Hepatocyte (in vitro differentiated cells): ENCODE results near the gene WHRN. TPM values are rescaled to one million over a fixed set of nuclear protein-coding genes. Genes with fewer than 3 reads are reported as not detected.

Source experiments
- DNase-seq: peaks from one replicate; pipeline ENCODE4 v3.0.0-alpha.2; 2016; ENCODE audit warnings: low spot score
- H2AFZ ChIP-seq: fragments of 200-600 bp; sonication (generic); 2 replicates; pipeline ENCODE4 v1.6.0; 2016; ENCODE audit warnings: antibody characterized with exemption, mild to moderate bottlenecking
- H3K27ac ChIP-seq: fragments of 200-600 bp; sonication (generic); 2 replicates; pipeline ENCODE4 v1.5.1; 2016; ENCODE audit warnings: mild to moderate bottlenecking
- H3K27me3 ChIP-seq: fragments of 200-600 bp; sonication (generic); 2 replicates; pipeline ENCODE4 v1.6.1; 2016
- H3K36me3 ChIP-seq: fragments of 200-600 bp; sonication (generic); replicated peaks from 2 replicates; pipeline ENCODE4 v1.5.1; 2016; ENCODE audit warnings: low read depth; ENCODE audit not compliant: insufficient read depth
- H3K4me1 ChIP-seq: fragments of 200-600 bp; sonication (generic); 2 replicates; pipeline ENCODE4 v1.5.1; 2016; ENCODE audit warnings: mild to moderate bottlenecking, moderate library complexity; ENCODE audit not compliant: insufficient read depth
- H3K4me2 ChIP-seq: fragments of 200-600 bp; sonication (generic); 2 replicates; pipeline ENCODE4 v1.6.0; 2016
- H3K4me3 ChIP-seq: fragments of 200-600 bp; sonication (generic); 2 replicates; pipeline ENCODE4 v1.5.1; 2016; ENCODE audit warnings: mild to moderate bottlenecking
- H3K79me2 ChIP-seq: fragments of 200-600 bp; sonication (generic); 2 replicates; pipeline ENCODE4 v1.6.0; 2017; ENCODE audit warnings: mild to moderate bottlenecking
- H3K9me2 ChIP-seq: fragments of 200-600 bp; sonication (generic); replicated peaks from 2 replicates; pipeline ENCODE4 v1.6.0; 2017; ENCODE audit warnings: mild to moderate bottlenecking; ENCODE audit not compliant: insufficient read depth
- H3K9me3 ChIP-seq: fragments of 200-600 bp; sonication (generic); 2 replicates; pipeline ENCODE4 v1.5.1; 2016; ENCODE audit warnings: low read depth, mild to moderate bottlenecking
- H4K20me1 ChIP-seq: fragments of 200-600 bp; sonication (generic); 2 replicates; pipeline ENCODE4 v1.6.0; 2016; ENCODE audit warnings: mild to moderate bottlenecking; ENCODE audit not compliant: insufficient read depth, poor library complexity, severe bottlenecking
- EZH2 ChIP-seq: fragments of 200-600 bp; sonication (generic); IDR thresholded peaks from 2 replicates; pipeline ENCODE4 v1.6.1; 2016; ENCODE audit warnings: antibody characterized with exemption, mild to moderate bottlenecking, borderline replicate concordance
- EZH2phosphoT487 ChIP-seq: fragments of 200-600 bp; sonication (generic); IDR thresholded peaks from one replicate; pipeline ENCODE4 v1.6.1; 2018; ENCODE audit warnings: antibody characterized with exemption, mild to moderate bottlenecking, low read depth, moderate library complexity; ENCODE audit not compliant: unreplicated experiment, severe bottlenecking
- WGBS: methylation state at CpG from one replicate; pipeline ENCODE4 v1.1.6; 2016; ENCODE audit warnings: low lambda C conversion rate; ENCODE audit errors: missing lambda C conversion rate; 5-methylcytosine and 5-hydroxymethylcytosine counted together
- polyA plus RNA-seq: library from polyadenylated mRNA; unstranded; fragments of >200 nt; fragmentation: Nextera tagmentation; extraction: Ambion mirVana; gene quantifications from 2 replicates; pipeline ENCODE4 v1.2.1, GENCODE V29; 2016
- total RNA-seq: library from RNA; depleted of rRNA; stranded (reverse); fragments of >200 nt; gene quantifications from 2 replicates; pipeline ENCODE4 v1.2.3, GENCODE V29; 2014
- TF ChIP-seq, protein P1 (sequence below): fragments of 200-600 bp; sonication (generic); IDR thresholded peaks from 2 replicates; pipeline ENCODE4 v1.5.1; 2016; ENCODE audit warnings: antibody characterized with exemption, mild to moderate bottlenecking; ENCODE audit not compliant: poor library complexity

Gene WHRN
- total and polyA plus RNA-seq, 2 experiments from 2014 or later, result 3.2 to 6.6 TPM

DNA sequence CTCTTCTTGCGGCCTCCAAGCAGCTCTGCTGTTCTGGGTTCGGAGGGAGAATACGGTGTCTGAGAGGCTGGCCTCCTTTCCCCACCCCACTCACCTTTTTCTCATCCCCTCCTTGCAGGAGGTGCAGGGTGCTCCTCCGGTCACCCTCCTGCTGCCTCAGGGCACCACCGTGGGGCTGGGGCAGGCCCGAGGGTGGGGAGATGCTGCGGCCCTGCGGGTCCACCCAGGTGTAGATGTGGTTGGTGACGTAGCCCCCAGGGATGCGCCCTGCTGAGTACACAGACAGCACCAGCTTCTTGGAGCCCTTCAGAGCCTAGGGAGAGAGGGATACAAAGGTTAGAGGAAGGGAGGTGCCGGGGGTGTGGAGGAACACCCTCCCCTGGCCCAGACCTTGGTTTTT is 26.8 kb downstream of the WHRN start:
- H3K9me3 ChIP-seq, result no peaks in the 10 kb centered on the region
- H4K20me1 ChIP-seq, result no peaks in the 10 kb centered on the region
- H3K27ac ChIP-seq, result no peak overlapping the region
- TF ChIP-seq EZH2phosphoT487 (no peak), EZH2 (no peak)
- TF ChIP-seq, protein P1, sequence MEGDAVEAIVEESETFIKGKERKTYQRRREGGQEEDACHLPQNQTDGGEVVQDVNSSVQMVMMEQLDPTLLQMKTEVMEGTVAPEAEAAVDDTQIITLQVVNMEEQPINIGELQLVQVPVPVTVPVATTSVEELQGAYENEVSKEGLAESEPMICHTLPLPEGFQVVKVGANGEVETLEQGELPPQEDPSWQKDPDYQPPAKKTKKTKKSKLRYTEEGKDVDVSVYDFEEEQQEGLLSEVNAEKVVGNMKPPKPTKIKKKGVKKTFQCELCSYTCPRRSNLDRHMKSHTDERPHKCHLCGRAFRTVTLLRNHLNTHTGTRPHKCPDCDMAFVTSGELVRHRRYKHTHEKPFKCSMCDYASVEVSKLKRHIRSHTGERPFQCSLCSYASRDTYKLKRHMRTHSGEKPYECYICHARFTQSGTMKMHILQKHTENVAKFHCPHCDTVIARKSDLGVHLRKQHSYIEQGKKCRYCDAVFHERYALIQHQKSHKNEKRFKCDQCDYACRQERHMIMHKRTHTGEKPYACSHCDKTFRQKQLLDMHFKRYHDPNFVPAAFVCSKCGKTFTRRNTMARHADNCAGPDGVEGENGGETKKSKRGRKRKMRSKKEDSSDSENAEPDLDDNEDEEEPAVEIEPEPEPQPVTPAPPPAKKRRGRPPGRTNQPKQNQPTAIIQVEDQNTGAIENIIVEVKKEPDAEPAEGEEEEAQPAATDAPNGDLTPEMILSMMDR, result no peak
- H3K79me2 ChIP-seq, result no peaks in the 10 kb centered on the region
- WGBS, result 97% methylated on average over 10 of the region's 11 CpGs
- no peaks in the 10 kb centered on the region for H3K27me3 ChIP-seq
- H3K4me1 ChIP-seq, result no peaks in the 10 kb centered on the region
- DNase-seq, result no peak
- H3K36me3 ChIP-seq, result no peaks in the 10 kb centered on the region
- H3K9me2 ChIP-seq, result no peaks in the 10 kb centered on the region
- H3K4me2 ChIP-seq, result no peak overlapping the region
- no peak overlapping the region for H2AFZ ChIP-seq
- H3K4me3 ChIP-seq, result no peak overlapping the region

- no peak for DNase-seq
- no peak overlapping the region for H3K27ac ChIP-seq
- H3K9me3 ChIP-seq, result no peaks in the 10 kb centered on the region
- H3K79me2 ChIP-seq, result no peaks in the 10 kb centered on the region
- H2AFZ ChIP-seq, result no peak overlapping the region
- no peaks in the 10 kb centered on the region for H4K20me1 ChIP-seq
- TF ChIP-seq, protein P1, result no peak
- TF ChIP-seq EZH2 (no peak), EZH2phosphoT487 (no peak)
- no peaks in the 10 kb centered on the region for H3K9me2 ChIP-seq
- H3K4me1 ChIP-seq, result no peaks in the 10 kb centered on the region
- 90% methylated on average over 3 of the region's 3 CpGs for WGBS
- no peak overlapping the region for H3K4me3 ChIP-seq
- no peaks in the 10 kb centered on the region for H3K36me3 ChIP-seq
- H3K4me2 ChIP-seq, result no peak overlapping the region
- no peaks in the 10 kb centered on the region for H3K27me3 ChIP-seq
Measured at GRCh38 chr9:114477642-114478041, 27.6 kb downstream of the WHRN start.

DNA sequence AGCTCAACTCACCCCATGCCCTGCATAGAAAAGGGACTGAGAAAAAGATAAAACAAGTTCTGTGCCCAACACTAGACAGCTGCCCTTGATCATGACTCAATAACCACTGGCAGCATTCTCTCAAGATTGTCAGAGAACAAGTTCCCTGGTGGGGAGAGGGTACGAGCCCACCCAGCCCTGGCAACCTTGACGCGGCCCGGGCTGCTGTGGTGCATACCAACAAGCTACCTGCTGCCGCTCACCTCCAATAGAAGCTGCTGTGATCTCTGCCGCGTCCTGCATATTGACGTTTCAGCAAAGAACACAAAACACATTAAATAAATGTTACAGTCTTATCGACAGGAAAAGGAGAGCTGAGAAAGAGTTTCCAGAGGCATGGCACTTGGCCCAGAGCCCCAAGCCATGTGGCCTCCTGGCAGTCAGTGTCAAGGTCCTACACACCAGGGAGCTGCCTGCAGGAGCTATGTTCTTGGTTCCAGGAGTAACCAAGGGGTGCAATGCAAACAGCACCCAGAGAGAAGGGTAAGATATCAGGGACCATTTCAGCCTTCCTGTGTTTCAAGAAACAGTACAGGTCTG is 28.3 kb downstream of the WHRN start:
- DNase-seq, result no peak
- TF ChIP-seq EZH2phosphoT487 (no peak), EZH2 (no peak)
- TF ChIP-seq, protein P1, result no peak
- WGBS, result 94% methylated on average over 9 of the region's 9 CpGs
- Histone ChIP-seq H2AFZ (no peak overlapping the region), H3K27ac (no peak overlapping the region), H3K4me1 (no peaks in the 10 kb centered on the region), H3K4me3 (no peak overlapping the region), H4K20me1 (no peaks in the 10 kb centered on the region), H3K9me3 (no peaks in the 10 kb centered on the region), H3K36me3 (no peaks in the 10 kb centered on the region), H3K9me2 (no peaks in the 10 kb centered on the region), H3K4me2 (no peak overlapping the region), H3K27me3 (no peaks in the 10 kb centered on the region), H3K79me2 (no peaks in the 10 kb centered on the region)
